GM21825 (cell line): ENCODE data around the gene TOM1L1.
"Not testable (repeated sequence)": the region's sequence is repeated elsewhere in the genome, so short reads cannot be mapped to it uniquely, and the experiment has no call there.

Experiments used
- ATAC-seq: cut with Tn5 transposase; IDR thresholded peaks from one replicate; pipeline ENCODE4 v1.9.1; 2021; ENCODE audit warnings: mild to moderate bottlenecking, moderate library complexity; ENCODE audit not compliant: unreplicated experiment

TOM1L1 gene

DNA sequence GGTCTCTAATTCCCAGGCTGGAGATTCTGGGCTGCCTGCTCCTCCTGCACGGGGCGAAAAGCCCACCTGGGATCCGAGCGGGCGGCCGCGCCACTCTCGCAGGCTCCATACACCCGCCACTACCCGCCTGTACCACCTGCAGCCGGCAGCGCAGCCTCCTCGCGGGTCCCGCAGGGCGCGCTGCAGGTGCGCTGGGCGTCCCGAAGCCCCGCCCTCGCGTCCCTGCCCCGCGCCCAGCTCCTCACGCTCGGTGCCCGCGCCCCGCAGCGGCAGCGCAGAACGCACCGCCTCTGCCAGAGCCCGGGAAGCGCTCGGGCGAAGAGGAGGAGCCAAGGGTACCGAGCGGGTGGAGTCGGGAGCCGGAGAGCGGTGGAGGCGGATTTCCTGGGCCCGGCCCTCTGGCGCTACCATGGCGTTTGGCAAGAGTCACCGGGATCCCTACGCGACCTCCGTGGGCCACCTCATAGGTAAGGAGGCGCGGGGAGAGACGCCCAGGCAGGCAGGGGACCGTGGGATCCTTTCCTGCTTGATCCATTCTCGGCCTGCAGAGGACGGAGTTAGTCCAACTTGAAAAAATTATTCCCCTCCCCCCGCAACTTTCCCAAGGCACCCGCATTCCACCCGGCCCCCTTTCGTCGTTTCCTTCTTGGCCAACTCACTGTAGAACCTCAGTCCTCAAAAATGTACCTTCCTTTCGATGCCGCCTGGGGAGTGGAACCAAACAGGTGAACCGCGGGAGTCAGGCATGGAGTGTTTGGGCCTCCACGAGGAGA is at the start of gene TOM1L1:
Gene TOM1L1, plus strand, starts transcription at position 396 of the 773 bp plus-strand sequence. Its CDS starts 14 bp downstream, at position 410.
- ATAC-seq: peak; percentile 86

- ATAC-seq: no peak
Measured at GRCh38 chr17:54859187-54859586, 41.5 kb upstream of the TOM1L1 start.

GRCh38 chr17:54860617-54861470 is 39.8 kb upstream of the TOM1L1 start:
- ATAC-seq: no peak

- no peak for ATAC-seq
Measured at GRCh38 chr17:54861471-54861983, 39.1 kb upstream of the TOM1L1 start.

DNA sequence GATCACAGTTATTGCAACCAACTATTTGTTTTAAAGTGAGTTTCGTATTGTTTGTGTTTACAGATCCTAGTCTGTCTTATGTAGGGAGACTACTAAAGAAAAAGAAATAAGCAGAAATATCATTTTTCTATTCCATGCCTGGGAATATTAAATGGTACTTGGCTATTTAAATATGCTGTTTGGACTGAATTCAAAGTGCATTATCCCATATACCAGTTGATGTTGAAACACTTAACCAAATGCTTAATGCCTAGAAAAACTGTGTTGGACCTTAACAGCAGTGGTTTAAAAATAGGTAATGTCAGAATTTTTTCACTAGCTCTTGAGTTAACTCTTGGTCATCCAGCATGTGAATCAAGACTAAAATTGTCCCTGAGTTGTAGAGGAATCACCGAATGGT is 37.5 kb upstream of the TOM1L1 start:
- no peak for ATAC-seq

DNA sequence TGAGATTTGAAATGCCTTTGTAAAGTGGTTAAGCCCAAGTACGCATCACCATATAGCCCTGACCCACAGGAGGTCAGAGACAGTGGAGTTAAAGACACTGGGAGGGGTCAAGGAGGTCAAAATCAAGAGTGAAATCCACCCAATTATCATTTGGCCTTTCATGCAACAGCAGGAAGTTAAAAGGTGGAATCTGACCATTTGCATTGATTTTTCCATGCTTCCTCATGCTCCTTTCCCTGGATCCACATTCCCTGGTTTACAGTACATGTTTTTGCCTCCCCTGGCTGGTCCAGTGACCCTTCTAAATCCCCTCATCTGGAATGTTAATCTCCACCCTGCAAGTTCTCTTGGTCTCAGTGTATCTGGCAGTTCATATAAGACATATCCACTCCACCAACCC is 36.6 kb upstream of the TOM1L1 start:
- no peak for ATAC-seq

- ATAC-seq: no peak
Measured at GRCh38 chr17:54864636-54865356, 35.9 kb upstream of the TOM1L1 start.

DNA sequence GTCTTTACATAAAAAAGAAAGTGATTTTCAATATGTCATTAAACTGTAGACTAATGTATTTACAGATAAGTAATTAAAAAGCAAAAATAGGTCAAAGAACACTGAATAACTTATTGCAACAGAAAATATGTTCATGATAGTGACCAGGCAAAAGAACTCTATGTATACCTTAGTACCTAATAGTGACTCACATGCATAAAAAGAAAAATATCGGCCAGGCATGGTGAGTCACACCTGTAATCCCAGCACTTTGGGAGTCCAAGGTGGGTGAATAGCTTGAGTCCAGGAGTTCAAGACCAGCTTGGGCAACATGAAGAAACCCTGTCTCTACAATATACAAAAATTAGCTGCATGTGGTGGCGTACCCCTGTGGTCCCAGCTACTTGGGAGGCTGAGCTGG is 33.0 kb upstream of the TOM1L1 start:
- ATAC-seq: no peak

GRCh38 chr17:54870671-54871175 is 29.9 kb upstream of the TOM1L1 start:
- ATAC-seq: no peak

GRCh38 chr17:54875906-54876305 is 24.7 kb upstream of the TOM1L1 start:
- not testable (repeated sequence) for ATAC-seq

DNA sequence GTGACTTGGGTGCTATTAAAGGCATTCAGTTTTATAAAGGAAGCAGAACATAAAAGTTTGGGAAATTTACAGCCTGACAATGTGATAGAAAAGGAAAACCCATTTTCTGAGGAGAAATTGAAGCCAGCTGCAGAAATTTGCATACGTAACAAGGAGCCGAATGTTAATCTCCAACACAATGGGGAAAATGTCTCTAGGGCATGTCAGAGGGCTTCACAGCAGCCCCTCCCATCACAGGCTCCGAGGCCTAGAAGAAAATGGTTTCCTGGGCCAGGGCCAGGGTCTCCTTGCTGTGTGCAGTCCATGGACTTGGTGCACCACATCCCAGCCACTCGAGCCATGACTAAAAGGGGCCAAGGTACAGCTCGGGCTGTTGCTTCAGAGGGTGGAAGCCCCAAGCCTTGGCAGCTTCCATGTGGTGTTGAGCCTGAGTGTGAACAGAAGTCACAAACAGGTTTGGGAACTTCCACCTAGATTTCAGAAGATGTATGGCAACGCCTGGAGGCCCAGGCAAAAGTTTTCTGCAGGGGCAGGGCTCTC is 23.9 kb upstream of the TOM1L1 start:
- no peak for ATAC-seq

DNA sequence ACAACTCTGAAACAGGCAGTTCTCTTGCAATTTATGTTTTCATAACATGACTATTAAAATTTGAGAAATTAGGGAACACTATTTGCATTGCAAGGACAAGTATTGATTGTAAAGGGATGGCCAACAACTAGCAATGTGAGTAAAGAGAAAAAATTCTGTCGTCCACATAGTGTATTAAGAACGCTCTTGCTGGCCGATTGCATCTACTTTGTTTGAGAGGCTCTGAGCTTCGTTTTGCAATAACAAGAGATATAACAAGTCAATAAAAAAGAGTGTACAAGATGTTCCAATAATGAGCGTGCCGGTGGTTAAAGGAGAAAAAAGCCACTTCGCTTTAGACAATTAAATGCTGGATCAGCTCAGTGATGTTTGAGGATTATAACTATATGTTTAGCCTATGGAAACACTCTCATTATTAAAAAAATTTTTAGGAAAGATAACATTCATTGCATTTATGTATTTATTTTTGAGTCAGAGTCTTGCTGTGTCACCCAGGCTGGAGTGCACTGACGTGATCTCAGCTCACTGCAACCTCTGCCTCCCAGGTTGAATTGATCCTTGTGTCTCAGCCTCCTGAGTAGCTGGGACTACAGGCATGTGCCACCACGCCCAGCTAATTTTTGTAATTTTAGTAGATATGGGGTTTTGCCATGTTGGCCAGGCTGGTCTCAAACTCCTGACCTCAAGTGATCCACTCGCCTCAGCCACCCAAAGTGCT is 19.2 kb upstream of the TOM1L1 start:
- no peak for ATAC-seq

GRCh38 chr17:54882371-54882770 is 18.3 kb upstream of the TOM1L1 start:
- no peak for ATAC-seq

- ATAC-seq: peak; percentile 70
Measured at GRCh38 chr17:54882950-54883349, 17.7 kb upstream of the TOM1L1 start.

GRCh38 chr17:54883939-54884338 is 16.7 kb upstream of the TOM1L1 start:
- ATAC-seq: no peak

GRCh38 chr17:54887787-54888186 is 12.9 kb upstream of the TOM1L1 start:
- no peak for ATAC-seq

DNA sequence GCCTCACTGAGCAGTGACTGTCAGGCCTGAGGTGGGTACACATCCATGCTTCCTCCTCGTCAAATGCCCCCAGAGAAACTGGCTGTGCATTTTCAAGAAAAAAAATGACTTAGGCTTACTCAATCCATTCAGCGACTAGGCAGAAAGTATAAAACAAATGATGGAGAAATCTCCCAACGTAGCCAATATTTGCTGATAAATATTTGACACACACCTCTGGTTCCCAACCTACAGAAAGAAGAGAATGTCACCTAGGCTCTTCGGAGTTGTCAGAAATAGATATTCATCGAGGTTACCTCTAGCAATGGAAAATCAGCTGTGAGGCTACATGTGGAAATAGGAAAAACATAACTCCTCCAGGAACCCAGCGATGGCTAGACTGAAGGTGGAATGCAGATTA is 12.4 kb upstream of the TOM1L1 start:
- ATAC-seq: no peak

DNA sequence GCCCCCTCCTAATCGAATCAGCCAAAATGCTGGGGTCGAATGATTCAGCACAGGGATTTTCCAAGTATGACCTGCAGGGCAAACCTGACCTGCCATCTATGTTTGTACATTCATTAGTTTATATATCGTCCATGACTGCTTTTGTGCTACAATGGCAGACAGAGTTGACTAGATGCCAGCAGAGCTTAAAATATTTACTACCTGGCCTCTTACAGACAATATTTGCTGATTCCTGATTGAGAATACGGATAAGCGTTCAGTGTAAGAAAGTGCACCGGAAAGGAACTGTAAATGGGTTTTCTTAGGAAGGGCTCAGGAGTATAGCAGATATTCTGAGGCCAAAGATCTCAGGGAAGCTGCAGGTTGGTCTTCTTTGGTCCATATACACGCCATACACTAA is 11.7 kb upstream of the TOM1L1 start:
- no peak for ATAC-seq

DNA sequence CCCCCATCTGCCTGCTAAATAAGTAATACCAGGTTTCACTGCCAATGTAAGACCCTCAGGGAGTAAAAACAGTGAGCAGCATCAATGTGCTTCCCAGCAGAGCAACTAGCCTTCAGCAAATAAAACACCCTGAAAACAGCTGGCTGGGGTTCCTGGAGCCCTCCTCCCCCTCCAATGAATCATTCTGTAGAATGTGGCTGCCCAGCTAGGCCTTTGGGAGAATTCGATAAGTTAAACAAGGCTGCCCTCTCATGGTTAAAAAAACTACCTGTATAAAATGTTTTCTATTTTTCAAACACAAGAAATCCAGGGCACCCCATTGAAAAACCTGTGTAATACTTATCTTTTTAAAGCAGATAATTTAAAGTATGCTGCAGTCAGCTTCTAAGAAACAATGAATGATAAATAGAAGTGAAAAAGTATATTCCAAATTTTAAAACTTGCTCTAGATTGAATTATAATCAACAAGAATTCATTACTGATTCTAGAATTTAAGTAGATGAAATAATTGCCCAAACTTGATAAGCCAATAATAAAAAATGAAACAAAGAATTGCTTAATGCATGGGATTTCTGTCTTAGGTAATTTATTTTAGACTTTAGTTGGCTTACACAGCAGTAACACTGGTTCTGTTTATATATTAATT is 9.4 kb upstream of the TOM1L1 start:
- ATAC-seq: no peak

- no peak for ATAC-seq
Measured at GRCh38 chr17:54892360-54892759, 8.3 kb upstream of the TOM1L1 start.
